Left lung (tissue), 10 donors: ENCODE data around the gene RBM15B. TPM values are rescaled to one million over a fixed set of nuclear protein-coding genes. Genes with fewer than 3 reads are reported as not detected.
A peak's percentile ranks its signal among the peaks of the same experiment; 100 is the strongest.

Experiments used
- ATAC-seq: fragments of 200-7000 bp; cut with Tn5 transposase; one replicate; pipeline ENCODE4 v1.9.1; 2020; ENCODE audit warnings: moderate library complexity
- DNase-seq, 4 donors: peaks; one replicate each; pipeline ENCODE4 v3.0.0-alpha.2; 2013 to 2020
- H3K27ac ChIP-seq, 2 donors: fragments of 200-600 bp; sonication (generic) in 1 of 2; one replicate each; pipeline versions ENCODE4 v1.5.0 to v1.8.0; 2020 to 2021
- H3K27me3 ChIP-seq, 2 donors: fragments of 200-600 bp; sonication (generic) in 1 of 2; one replicate each; pipeline versions ENCODE4 v1.5.0 to v1.8.0; 2020 to 2021
- H3K36me3 ChIP-seq, 2 donors: fragments of 200-600 bp; sonication (generic) in 1 of 2; one replicate each; pipeline versions ENCODE4 v1.5.0 to v1.8.0; 2020 to 2021
- H3K4me1 ChIP-seq, 2 donors: fragments of 200-600 bp; one replicate each; pipeline ENCODE4 v1.8.0; 2021
- H3K4me3 ChIP-seq, 2 donors: fragments of 200-600 bp; sonication (generic) in 1 of 2; one replicate each; pipeline versions ENCODE4 v1.5.0 to v1.8.0; 2020 to 2021; ENCODE audit warnings: mild to moderate bottlenecking in 1 of 2
- H3K9me3 ChIP-seq, 2 donors: fragments of 200-600 bp; sonication (generic) in 1 of 2; one replicate each; pipeline versions ENCODE4 v1.5.0 to v1.8.0; 2020 to 2021
- intact Hi-C, 2 donors: fragments of 100-400 bp; cut with DNase I; formaldehyde crosslinking; loops; one replicate each; pipeline versions ENCODE4 v1.11.2 to v1.14.2; 2022
- polyA plus RNA-seq, 6 donors: library from polyadenylated mRNA; unstranded; fragments of 120-200 nt; gene quantifications; one replicate each; pipeline ENCODE4 v1.2.1, GENCODE V29; 2013; ENCODE audit not compliant: insufficient read length in 6 of 6
- total RNA-seq, 2 donors: library from RNA; stranded (reverse); fragmentation: NEBNext Ultra II Directional; extraction: Animal tissue kit (Norgen Biotek cat#: 25700); gene quantifications; one replicate each; pipeline ENCODE4 v1.2.1, GENCODE V29; 2021
- TF ChIP-seq, protein P1 (sequence below), 2 donors: fragments of 200-600 bp; sonication (generic) in 1 of 2; IDR thresholded peaks; one replicate each; pipeline versions ENCODE4 v1.5.0 to v1.8.0; 2021; ENCODE audit warnings: antibody characterized with exemption in 2 of 2
- donor health status: DM: no; HTN: yes; CAD: no.
- donor health status: DM: no; HTN: no; CAD: no.

RBM15B gene
- total and polyA plus RNA-seq, 8 donors: 25.2 to 44.8 (median 35.7) TPM

- peaks cover 0 to 71% of the 10 kb centered on the region in 2 donors for H3K36me3 ChIP-seq
- no peaks in the 10 kb centered on the region for H3K9me3 ChIP-seq
- no peaks in the 10 kb centered on the region for H3K27me3 ChIP-seq
- peaks cover 0 to 6% of the 10 kb centered on the region in 2 donors for H3K4me1 ChIP-seq
- DNase-seq (no peak), ATAC-seq (no peak)
- TF ChIP-seq, protein P1, sequence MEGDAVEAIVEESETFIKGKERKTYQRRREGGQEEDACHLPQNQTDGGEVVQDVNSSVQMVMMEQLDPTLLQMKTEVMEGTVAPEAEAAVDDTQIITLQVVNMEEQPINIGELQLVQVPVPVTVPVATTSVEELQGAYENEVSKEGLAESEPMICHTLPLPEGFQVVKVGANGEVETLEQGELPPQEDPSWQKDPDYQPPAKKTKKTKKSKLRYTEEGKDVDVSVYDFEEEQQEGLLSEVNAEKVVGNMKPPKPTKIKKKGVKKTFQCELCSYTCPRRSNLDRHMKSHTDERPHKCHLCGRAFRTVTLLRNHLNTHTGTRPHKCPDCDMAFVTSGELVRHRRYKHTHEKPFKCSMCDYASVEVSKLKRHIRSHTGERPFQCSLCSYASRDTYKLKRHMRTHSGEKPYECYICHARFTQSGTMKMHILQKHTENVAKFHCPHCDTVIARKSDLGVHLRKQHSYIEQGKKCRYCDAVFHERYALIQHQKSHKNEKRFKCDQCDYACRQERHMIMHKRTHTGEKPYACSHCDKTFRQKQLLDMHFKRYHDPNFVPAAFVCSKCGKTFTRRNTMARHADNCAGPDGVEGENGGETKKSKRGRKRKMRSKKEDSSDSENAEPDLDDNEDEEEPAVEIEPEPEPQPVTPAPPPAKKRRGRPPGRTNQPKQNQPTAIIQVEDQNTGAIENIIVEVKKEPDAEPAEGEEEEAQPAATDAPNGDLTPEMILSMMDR (IDR thresholded peaks at IDR 0.05): no peak
- intact Hi-C loops: no loop called here
- H3K4me3 ChIP-seq: no peak overlapping the region
- H3K27ac ChIP-seq: no peak overlapping the region
Measured at GRCh38 chr3:51403675-51404074, 12.6 kb downstream of the RBM15B start.

GRCh38 chr3:51408021-51408420, 16.9 kb downstream of the RBM15B start:
- Histone ChIP-seq H3K27me3 (no peaks in the 10 kb centered on the region), H3K4me3 (no peak overlapping the region), H3K9me3 (no peaks in the 10 kb centered on the region), H3K27ac (no peak overlapping the region), H3K4me1 (peaks cover 0 to 7% of the 10 kb centered on the region in 2 donors), H3K36me3 (peaks cover 0 to 76% of the 10 kb centered on the region in 2 donors)
- no peak for DNase-seq
- intact Hi-C loops: no loop called here
- TF ChIP-seq, protein P1 (IDR thresholded peaks at IDR 0.05): no peak
- no peak for ATAC-seq

- Histone ChIP-seq H3K27ac (no peak overlapping the region), H3K27me3 (no peaks in the 10 kb centered on the region), H3K4me3 (no peak overlapping the region), H3K36me3 (peaks cover 0 to 78% of the 10 kb centered on the region in 2 donors), H3K9me3 (no peaks in the 10 kb centered on the region), H3K4me1 (peaks cover 0 to 7% of the 10 kb centered on the region in 2 donors)
- DNase-seq (no peak), ATAC-seq (peak; percentile 99)
- TF ChIP-seq, protein P1 (IDR thresholded peaks at IDR 0.05): no peak
- intact Hi-C loops: no loop called here
Measured at GRCh38 chr3:51408813-51409212, 17.7 kb downstream of the RBM15B start.

GRCh38 chr3:51422211-51422610, 31.1 kb downstream of the RBM15B start:
- no peak overlapping the region for H3K4me3 ChIP-seq
- no peaks in the 10 kb centered on the region for H3K27me3 ChIP-seq
- H3K9me3 ChIP-seq: no peaks in the 10 kb centered on the region
- intact Hi-C loops: no loop called here
- peaks cover 0 to 92% of the 10 kb centered on the region in 2 donors for H3K36me3 ChIP-seq
- ATAC-seq: no peak
- TF ChIP-seq, protein P1 (IDR thresholded peaks at IDR 0.05): no peak
- H3K27ac ChIP-seq: no peak overlapping the region
- no peaks in the 10 kb centered on the region for H3K4me1 ChIP-seq
- no peak for DNase-seq

GRCh38 chr3:51426921-51427320, 35.8 kb downstream of the RBM15B start:
- no peaks in the 10 kb centered on the region for H3K4me1 ChIP-seq
- TF ChIP-seq, protein P1 (IDR thresholded peaks at IDR 0.05): no peak
- no peaks in the 10 kb centered on the region for H3K27me3 ChIP-seq
- H3K4me3 ChIP-seq: no peak overlapping the region
- no peak overlapping the region for H3K27ac ChIP-seq
- ATAC-seq (no peak), DNase-seq (no peak)
- intact Hi-C loops: no loop called here
- no peaks in the 10 kb centered on the region for H3K9me3 ChIP-seq
- peaks cover 2 to 92% of the 10 kb centered on the region in 2 donors for H3K36me3 ChIP-seq
